Vagina (tissue), 2 donors: Measurements from ENCODE around the gene PRB3.

Source experiments
- POLR2A ChIP-seq, 2 donors: fragments of 450-650 bp; IDR thresholded peaks; one replicate each; pipeline ENCODE4 v1.6.1; 2017; ENCODE audit warnings: antibody characterized with exemption in 2 of 2, mild to moderate bottlenecking in 2 of 2, moderate library complexity in 2 of 2
- TF ChIP-seq, protein P1 (sequence below), 3 experiments: fragments of 450-650 bp in 2 of 3; fragments of 200-600 bp in 1 of 3; sonication (generic) in 1 of 3; IDR thresholded peaks; one replicate each; pipeline ENCODE4 v1.5.1; 2017 to 2019; ENCODE audit warnings: antibody characterized with exemption in 3 of 3, mild to moderate bottlenecking in 2 of 3, moderate library complexity in 2 of 3

DNA sequence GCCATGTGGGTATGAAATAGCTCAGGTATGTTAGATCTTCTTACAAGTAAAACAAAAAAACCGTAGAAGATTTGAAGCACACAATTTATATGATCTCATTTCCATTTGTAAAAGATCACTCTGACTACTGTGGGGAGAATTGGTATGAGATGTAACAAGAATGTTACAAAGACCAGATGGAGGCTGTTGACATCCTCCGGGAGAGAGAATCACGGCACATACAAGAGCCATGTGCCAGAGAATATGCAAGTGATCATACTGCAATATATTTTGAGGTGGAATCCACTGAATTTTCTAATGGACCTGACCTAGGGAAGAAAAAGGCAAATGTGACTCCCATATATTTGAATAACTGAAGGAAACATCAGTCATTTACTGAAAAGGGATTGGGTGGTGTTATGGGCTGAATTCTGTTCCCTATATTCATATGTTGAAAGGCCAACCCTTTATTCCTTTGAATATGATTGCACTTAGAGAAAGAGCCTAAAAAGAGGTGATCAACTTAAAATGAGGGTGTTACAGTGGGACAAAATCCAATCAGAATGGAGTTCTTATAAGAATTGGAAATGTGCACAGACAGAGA, 29.1 kb downstream of the PRB3 start:
- no peak for TF ChIP-seq POLR2A (IDR thresholded peaks at IDR 0.05)
- TF ChIP-seq, protein P1, sequence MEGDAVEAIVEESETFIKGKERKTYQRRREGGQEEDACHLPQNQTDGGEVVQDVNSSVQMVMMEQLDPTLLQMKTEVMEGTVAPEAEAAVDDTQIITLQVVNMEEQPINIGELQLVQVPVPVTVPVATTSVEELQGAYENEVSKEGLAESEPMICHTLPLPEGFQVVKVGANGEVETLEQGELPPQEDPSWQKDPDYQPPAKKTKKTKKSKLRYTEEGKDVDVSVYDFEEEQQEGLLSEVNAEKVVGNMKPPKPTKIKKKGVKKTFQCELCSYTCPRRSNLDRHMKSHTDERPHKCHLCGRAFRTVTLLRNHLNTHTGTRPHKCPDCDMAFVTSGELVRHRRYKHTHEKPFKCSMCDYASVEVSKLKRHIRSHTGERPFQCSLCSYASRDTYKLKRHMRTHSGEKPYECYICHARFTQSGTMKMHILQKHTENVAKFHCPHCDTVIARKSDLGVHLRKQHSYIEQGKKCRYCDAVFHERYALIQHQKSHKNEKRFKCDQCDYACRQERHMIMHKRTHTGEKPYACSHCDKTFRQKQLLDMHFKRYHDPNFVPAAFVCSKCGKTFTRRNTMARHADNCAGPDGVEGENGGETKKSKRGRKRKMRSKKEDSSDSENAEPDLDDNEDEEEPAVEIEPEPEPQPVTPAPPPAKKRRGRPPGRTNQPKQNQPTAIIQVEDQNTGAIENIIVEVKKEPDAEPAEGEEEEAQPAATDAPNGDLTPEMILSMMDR (IDR thresholded peaks at IDR 0.05): no peak
